ENCODE results near the gene ISG15. TPM values are rescaled to one million over a fixed set of nuclear protein-coding genes. Genes with fewer than 3 reads are reported as not detected.
A peak's percentile ranks its signal among the peaks of the same experiment; 100 is the strongest.

ISG15 gene
- total and polyA plus RNA-seq, 9 of the 15 experiments (the other 6 are each of a cell fraction or from before 2014, with no cell fraction given): 0.40 to 58.3 (median 12.2) TPM

DNA sequence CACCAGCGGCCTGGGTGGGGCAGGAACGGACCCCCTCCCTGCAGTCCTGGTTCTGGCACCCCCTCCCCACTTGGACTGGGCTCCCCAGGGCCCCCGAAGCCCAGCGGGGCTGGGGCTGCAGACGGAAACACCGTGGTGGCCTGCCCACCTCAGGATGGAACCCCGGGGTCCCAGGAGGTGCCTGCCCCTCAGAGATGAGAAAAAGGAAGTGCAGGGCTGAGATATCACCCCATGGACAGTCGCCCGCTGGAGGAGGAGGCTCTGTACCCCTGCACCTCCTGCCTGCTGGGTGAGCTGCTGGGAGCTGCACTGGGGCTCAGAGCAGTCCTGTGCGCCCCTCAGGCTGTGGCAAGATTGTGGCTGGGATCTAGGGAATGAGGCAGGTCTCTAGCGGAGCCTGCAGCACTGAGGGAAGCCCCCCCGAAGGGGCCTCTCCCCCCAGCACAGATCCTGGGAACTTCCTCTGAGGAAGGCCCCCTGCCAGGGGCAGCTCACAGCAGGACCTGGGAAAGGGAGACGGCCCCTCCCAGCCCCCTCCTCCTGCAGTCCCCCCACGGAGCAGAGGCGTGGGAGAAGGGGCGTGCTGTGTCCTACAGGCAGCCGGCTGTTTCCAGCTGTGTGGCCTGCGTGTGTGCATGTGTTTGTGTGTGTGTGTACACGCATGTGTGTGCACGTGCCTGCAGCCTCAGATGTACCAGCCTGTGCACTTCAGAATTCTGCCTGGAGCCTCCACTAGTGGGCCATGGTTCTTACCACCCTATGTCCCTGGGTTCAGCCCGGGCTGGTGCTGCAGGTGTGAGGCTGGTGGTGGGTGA is 13.5 kb downstream of the ISG15 start:
- no peak for ATAC-seq
- ChIA-PET CTCF (ENCODE audit: low intra/inter-chr PET ratio) (no interaction called here), POLR2A (interaction anchor here (0.6 to 1.1 kb wide), 4 partner anchors 25 to 879 kb away, joined by 3 to 4 read pairs (median 3); partner anchors contain the start of gene PLEKHN1)
- intact Hi-C loops (cut with micrococcal nuclease): no loop called here
- BruUV-seq (replicated peaks): no TSS peak
- Histone ChIP-seq H3K27ac (ENCODE audit: extremely low read depth, low read depth, low read length) (no peak overlapping the region), H4K20me1 (replicated peaks; ENCODE audit: control insufficient read depth, insufficient read depth, low read length) (peaks cover 27% of the 10 kb centered on the region), H3K9me3 (replicated peaks; ENCODE audit: control insufficient read depth, insufficient read depth, low read depth, low read length) (no peaks in the 10 kb centered on the region), H3K9ac (ENCODE audit: insufficient read depth in 1 of 2, low read depth in 2 of 2, low read length in 2 of 2) (peak overlapping the region in 1 of 2 experiments; percentile 68; a peak in 2 of 4 replicates), H3K79me2 (ENCODE audit: control insufficient read depth, insufficient read depth, low read length) (peaks cover 24% of the 10 kb centered on the region), H3K36me3 (ENCODE audit: control insufficient read depth, insufficient read depth, low read length) (peaks cover 55% of the 10 kb centered on the region; the same call in 2 of the 3 replicates), H3K4me2 (ENCODE audit: insufficient read depth, low read length) (no peak overlapping the region), H3K4me3 (no peak overlapping the region), H3K4me1 (replicated peaks in 1 of 2; ENCODE audit: control insufficient read depth in 2 of 2, insufficient read depth in 2 of 2, low read length in 2 of 2) (peaks cover 19 to 70% of the 10 kb centered on the region in 2 experiments), H2AFZ (ENCODE audit: low read depth, low read length) (no peak overlapping the region), H3K9me1 (ENCODE audit: control insufficient read depth, insufficient read depth, low read length) (peaks cover 10% of the 10 kb centered on the region), H3K27me3 (ENCODE audit: control insufficient read depth in 2 of 2, insufficient read depth in 2 of 2, low read length in 2 of 2) (no peaks in the 10 kb centered on the region)
- no peak for FAIRE-seq
- no peak for DNase-seq (ENCODE audit: extremely low read depth in 1 of 4, low spot score in 3 of 4)
- in situ Hi-C loops (cut with MboI): no loop called here
- 72% methylated on average over 19 of the region's 21 CpGs for WGBS (ENCODE audit: insufficient coverage, low coverage, missing lambda C conversion rate)
- TF ChIP-seq SP1 (CRISPR knock-in tag; IDR thresholded peaks at IDR 0.05) (no peak), ELF4 (CRISPR knock-in tag; IDR thresholded peaks at IDR 0.05) (no peak), ESRRB (CRISPR knock-in tag; IDR thresholded peaks at IDR 0.05; ENCODE audit: borderline replicate concordance) (no peak), MYNN (IDR thresholded peaks at IDR 0.05) (no peak), MYNN (CRISPR knock-in tag; IDR thresholded peaks at IDR 0.05) (no peak), FUS (optimal IDR thresholded peaks at IDR 0.05; ENCODE audit: low read depth, low read length) (no peak), ZC3H11A (IDR thresholded peaks at IDR 0.05; ENCODE audit: low read depth, low read length) (no peak), SPI1 (IDR thresholded peaks at IDR 0.05; ENCODE audit: borderline replicate concordance, low read depth, low read length) (peak; percentile 63; the same call in 1 of the 2 replicates)
- TF ChIP-seq, protein P1, sequence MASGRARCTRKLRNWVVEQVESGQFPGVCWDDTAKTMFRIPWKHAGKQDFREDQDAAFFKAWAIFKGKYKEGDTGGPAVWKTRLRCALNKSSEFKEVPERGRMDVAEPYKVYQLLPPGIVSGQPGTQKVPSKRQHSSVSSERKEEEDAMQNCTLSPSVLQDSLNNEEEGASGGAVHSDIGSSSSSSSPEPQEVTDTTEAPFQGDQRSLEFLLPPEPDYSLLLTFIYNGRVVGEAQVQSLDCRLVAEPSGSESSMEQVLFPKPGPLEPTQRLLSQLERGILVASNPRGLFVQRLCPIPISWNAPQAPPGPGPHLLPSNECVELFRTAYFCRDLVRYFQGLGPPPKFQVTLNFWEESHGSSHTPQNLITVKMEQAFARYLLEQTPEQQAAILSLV (tag; IDR thresholded peaks at IDR 0.05): no peak
- TF ChIP-seq, protein P2, sequence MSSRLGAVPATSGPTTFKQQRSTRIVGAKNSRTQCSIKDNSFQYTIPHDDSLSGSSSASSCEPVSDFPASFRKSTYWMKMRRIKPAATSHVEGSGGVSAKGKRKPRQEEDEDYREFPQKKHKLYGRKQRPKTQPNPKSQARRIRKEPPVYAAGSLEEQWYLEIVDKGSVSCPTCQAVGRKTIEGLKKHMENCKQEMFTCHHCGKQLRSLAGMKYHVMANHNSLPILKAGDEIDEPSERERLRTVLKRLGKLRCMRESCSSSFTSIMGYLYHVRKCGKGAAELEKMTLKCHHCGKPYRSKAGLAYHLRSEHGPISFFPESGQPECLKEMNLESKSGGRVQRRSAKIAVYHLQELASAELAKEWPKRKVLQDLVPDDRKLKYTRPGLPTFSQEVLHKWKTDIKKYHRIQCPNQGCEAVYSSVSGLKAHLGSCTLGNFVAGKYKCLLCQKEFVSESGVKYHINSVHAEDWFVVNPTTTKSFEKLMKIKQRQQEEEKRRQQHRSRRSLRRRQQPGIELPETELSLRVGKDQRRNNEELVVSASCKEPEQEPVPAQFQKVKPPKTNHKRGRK (tag; IDR thresholded peaks at IDR 0.05): no peak
- TF ChIP-seq, protein P3, sequence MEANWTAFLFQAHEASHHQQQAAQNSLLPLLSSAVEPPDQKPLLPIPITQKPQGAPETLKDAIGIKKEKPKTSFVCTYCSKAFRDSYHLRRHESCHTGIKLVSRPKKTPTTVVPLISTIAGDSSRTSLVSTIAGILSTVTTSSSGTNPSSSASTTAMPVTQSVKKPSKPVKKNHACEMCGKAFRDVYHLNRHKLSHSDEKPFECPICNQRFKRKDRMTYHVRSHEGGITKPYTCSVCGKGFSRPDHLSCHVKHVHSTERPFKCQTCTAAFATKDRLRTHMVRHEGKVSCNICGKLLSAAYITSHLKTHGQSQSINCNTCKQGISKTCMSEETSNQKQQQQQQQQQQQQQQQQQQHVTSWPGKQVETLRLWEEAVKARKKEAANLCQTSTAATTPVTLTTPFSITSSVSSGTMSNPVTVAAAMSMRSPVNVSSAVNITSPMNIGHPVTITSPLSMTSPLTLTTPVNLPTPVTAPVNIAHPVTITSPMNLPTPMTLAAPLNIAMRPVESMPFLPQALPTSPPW (CRISPR knock-in tag; IDR thresholded peaks at IDR 0.05): no peak
- TF ChIP-seq, protein P4, sequence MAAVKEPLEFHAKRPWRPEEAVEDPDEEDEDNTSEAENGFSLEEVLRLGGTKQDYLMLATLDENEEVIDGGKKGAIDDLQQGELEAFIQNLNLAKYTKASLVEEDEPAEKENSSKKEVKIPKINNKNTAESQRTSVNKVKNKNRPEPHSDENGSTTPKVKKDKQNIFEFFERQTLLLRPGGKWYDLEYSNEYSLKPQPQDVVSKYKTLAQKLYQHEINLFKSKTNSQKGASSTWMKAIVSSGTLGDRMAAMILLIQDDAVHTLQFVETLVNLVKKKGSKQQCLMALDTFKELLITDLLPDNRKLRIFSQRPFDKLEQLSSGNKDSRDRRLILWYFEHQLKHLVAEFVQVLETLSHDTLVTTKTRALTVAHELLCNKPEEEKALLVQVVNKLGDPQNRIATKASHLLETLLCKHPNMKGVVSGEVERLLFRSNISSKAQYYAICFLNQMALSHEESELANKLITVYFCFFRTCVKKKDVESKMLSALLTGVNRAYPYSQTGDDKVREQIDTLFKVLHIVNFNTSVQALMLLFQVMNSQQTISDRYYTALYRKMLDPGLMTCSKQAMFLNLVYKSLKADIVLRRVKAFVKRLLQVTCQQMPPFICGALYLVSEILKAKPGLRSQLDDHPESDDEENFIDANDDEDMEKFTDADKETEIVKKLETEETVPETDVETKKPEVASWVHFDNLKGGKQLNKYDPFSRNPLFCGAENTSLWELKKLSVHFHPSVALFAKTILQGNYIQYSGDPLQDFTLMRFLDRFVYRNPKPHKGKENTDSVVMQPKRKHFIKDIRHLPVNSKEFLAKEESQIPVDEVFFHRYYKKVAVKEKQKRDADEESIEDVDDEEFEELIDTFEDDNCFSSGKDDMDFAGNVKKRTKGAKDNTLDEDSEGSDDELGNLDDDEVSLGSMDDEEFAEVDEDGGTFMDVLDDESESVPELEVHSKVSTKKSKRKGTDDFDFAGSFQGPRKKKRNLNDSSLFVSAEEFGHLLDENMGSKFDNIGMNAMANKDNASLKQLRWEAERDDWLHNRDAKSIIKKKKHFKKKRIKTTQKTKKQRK (IDR thresholded peaks at IDR 0.05; ENCODE audit: borderline replicate concordance, low read depth, low read length): no peak
